8988T (cell line): ENCODE results near the gene SHANK2.

ENCODE experiments used
- DNase-seq: peaks from one replicate; pipeline ENCODE4 v3.0.0; 2011

Gene SHANK2

GRCh38 chr11:71218789-71219499, 33.4 kb downstream of the SHANK2 start:
- no peak for DNase-seq

DNA sequence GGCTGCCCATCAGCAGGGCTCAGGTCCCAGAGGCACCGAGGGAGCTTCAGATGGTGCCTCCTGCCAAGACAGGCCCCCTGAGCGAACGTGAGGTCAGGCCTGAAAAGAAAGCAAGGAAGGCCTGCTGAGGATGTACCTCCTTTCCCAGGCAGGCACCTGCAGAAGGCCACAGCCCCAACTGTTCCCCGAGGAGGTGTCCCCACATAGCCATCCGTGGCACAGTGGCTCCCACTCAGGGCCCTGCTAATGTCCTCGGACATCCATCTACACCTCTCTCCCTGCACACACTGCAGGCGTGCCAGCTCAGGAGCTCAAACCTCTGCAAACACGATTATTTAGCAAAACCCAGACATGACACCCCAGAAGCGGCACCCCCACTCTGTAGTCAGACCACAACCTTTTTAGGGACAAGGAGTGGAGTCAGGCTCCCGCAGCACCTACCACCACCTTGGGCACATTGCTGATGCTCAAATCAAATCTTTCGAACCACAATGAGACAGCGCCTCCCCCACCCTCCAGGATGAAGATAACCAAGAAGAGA, 36.9 kb downstream of the SHANK2 start:
- no peak for DNase-seq

GRCh38 chr11:71214553-71215424, 37.6 kb downstream of the SHANK2 start:
- DNase-seq: no peak

DNA sequence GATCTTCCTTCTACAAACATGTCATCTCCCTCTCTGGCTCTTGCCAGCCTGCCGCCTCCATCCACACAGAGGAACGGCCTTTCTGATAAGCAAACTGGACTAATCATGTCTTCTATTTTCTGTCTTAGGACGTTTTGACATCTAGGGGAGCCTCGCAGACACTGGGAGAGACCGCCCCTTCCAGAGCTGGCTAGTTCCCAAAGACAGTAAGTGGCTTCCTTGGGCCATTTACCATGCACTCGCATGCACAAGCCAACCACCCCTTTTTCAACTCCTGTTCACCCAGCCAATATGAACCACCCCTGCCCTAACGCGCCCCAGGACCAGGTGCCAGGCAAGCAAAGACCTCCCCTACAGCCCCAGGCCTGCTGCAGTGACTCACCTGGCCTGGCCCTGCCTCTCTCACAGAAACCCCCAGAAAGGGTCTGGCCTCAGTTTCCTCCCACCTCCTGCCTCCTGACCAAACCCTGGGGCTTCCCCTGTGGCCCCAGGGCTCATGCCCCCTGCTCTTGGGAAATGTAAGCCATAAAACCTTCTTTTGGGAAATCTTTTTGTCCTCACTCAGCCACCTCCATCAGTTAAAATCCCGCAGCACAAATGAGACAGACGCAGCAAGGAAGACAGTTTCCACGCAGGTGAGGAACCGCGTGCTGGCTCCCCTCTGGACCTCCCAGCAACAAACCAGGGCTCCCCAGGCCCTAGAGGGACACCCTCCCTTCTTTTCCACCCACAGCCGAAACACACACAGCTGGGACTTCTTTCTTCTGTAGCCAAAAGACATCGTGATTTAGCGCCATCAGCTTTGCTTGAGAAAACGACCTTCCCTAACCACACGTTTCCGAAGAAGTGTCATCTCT, 38.5 kb downstream of the SHANK2 start:
- DNase-seq: no peak

GRCh38 chr11:71212871-71213559, 39.4 kb downstream of the SHANK2 start:
- no peak for DNase-seq

- no peak for DNase-seq
These were observed 40.7 kb downstream of the SHANK2 start for GRCh38 chr11:71211631-71212030.

GRCh38 chr11:71210861-71211260, 41.5 kb downstream of the SHANK2 start:
- no peak for DNase-seq

GRCh38 chr11:71209656-71210055, 42.7 kb downstream of the SHANK2 start:
- no peak for DNase-seq

DNA sequence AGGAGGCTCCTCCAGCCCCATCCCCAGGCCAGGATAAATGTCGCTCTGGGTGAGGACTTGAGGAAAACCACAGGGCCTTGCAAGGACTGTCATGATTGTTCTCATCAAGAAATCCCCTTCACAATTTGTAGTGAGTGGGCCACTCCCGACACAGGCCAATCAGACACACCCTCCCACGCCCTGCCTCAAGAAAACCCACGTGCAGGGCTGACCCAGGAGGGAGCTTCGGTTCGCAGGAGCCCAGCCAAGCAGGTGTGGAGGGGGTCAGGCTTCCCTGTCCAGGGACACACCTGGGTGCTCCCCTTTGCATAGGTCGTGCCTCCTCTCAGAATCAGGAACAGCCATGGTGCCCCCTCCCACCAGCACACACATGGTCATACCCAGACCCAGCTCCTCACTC, 43.2 kb downstream of the SHANK2 start:
- no peak for DNase-seq

GRCh38 chr11:71208011-71208774, 44.2 kb downstream of the SHANK2 start:
- DNase-seq: no peak

DNA sequence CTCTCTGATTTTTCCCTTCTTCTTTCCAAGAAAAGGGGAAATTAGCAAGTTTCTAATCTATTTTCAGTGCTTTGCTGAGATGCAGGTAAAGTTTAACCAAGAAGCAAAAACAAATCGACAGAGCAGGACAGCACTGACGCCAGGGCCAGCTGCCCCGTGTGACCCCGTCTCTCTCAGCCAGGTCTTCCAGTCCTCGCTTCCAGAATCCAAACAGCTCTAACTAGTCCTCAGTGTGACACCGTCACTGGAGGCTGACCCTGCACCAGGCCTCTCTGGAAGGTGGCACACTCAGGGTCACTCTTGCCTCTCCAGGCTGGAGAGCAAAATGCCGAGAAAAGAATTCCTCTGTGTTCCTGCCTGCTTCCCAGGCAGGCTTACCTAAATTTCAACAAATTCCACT, 44.8 kb downstream of the SHANK2 start:
- DNase-seq: no peak

DNA sequence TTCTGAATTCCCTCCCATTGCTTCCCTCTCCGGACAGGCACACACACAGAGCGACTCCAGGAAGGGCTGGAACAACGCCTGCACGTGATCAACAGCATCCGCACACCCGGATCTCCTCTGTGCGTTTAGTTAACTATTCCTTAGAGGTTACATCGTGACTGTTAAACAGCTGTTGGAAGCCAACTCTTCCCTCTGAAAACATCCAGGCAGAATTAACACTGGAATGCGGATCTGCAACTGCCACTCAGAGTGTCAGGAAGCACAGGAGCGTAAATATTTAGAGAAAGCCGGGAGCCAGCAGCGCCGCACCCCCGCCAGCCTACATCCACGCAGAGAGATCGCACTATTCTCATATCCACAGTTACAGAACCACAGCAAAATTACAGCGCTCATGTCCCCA, 46.2 kb downstream of the SHANK2 start:
- no peak for DNase-seq

- DNase-seq: no peak
These were observed 47.4 kb downstream of the SHANK2 start for GRCh38 chr11:71204748-71205664.

DNA sequence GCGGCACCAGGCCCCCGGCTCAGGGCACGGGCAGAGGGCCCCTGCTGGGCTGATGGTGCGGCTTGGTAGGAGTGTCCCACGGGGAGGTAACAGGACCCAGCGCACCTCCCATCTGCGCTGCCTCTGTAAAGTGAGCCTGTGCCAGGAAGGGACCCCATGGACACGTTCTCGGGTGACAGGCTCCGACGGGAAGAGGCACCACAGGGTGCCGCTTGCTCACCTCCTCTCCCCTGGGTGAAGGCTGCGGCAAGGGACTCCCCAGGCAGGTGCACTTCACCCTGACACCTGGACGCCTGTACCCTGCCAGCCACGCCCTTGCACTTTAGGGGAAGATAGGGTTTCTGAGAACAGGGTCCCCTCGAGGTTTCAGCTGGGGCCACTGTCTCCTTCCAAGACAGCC, 48.1 kb downstream of the SHANK2 start:
- DNase-seq: no peak

DNA sequence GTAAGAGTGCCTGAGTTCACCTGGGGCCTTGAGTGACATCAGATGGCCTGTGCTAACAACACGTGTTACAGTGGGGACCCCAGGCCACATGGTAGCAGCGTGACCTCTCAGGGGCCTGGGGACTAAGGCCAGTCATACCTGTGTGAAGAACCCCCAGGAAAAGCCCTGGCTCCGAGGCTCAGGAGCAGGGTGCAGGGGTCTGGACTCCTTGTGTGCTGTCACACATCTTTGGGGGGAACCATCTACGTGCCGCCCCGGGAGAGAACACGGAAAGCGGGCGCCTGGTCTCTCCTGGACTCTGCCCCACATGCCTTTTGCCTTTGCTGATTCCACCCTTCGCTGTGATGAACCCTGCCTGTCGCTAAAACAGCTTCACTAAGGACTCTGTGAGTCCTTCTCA, 48.7 kb downstream of the SHANK2 start:
- no peak for DNase-seq

GRCh38 chr11:71202966-71203365, 49.4 kb downstream of the SHANK2 start:
- no peak for DNase-seq

DNA sequence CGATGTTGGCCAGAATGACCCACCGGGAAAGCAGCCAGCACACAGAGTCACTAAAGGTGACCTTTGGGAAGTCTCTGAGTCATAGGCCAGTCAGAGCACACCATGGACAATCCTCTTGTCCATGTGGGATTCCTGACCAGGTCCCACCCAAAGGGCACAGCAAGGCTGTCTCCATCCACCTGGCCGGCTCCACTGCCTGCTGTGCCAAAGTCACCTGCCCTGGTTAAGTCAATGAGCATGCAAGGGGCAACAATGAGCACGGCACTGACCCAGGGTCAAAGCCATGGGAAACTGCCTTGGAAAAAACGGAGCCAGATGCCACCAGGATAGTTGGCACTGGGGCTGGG, 49.8 kb downstream of the SHANK2 start:
- no peak for DNase-seq
